ENCODE measurements around the gene TTC7B. TPM values are rescaled to one million over a fixed set of nuclear protein-coding genes. Genes with fewer than 3 reads are reported as not detected.

The TTC7B gene
- total and polyA plus RNA-seq, 2 of the 8 experiments (the other 6 are each of a cell fraction or from before 2014, with no cell fraction given), result 23.7 to 34.0 TPM

DNA sequence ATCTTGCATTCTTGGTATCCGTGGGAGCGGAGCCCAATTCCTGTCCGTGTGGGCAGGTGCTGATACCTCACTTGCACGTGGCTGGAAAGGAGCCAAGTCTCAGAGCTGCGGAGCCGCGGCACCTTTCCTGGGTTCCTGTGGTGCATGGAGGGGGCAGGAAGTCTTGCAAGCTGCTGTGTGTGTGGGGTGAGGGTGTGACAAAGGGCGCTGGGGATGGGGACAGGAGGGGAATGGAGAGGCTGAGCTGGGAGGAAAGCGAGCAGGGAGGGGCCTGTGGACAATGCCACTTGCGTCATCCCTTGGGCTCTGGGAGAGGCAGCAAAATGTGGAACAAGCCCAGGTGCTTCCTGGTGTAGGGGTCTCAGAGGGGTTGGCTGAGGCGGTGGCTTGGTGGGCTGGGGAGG, 332.7 kb downstream of the TTC7B start:
- H3K27ac ChIP-seq (ENCODE audit: low read depth, low read length), result no peak overlapping the region
- H2BK5ac ChIP-seq (ENCODE audit: low read depth, low read length), result no peak overlapping the region
- no peaks in the 10 kb centered on the region for H3K27me3 ChIP-seq (replicated peaks in 1 of 4; ENCODE audit: control insufficient read depth in 3 of 4, extremely low read depth in 1 of 4, insufficient read depth in 3 of 4, low read length in 3 of 4)
- DNase-seq (ENCODE audit: low read depth in 1 of 2, low spot score in 2 of 2), result no peak
- 89% methylated on average over 9 of the region's 11 CpGs; no CpG with 5 or more reads in 1 of the 2 experiments for WGBS, 2 experiments (ENCODE audit: extremely low coverage in 1 of 2, insufficient coverage in 1 of 2, insufficient read length in 1 of 2, insufficient replicate concordance in 2 of 2, low coverage in 1 of 2, low lambda C conversion rate in 2 of 2, missing lambda C conversion rate in 1 of 2)
- H3K4me2 ChIP-seq (ENCODE audit: insufficient read depth in 1 of 2, low read depth in 2 of 2, low read length in 2 of 2), result no peak overlapping the region
- H2BK20ac ChIP-seq (ENCODE audit: low read length), result no peak overlapping the region
- CTCF ChIA-PET (ENCODE audit: partially characterized antibody), result interaction anchor here (1.1 to 1.4 kb wide), 2 partner anchors 30 to 82 kb away, joined by 3 to 4 read pairs; no protein-coding TSS in a partner anchor
- TF ChIP-seq KDM1A (IDR thresholded peaks at IDR 0.05; ENCODE audit: borderline replicate concordance, low read length), result no peak
- H3K14ac ChIP-seq (ENCODE audit: insufficient read length), result no peak overlapping the region
- no peak for FAIRE-seq
- H2BK15ac ChIP-seq (ENCODE audit: low read length), result no peak overlapping the region
- H3K18ac ChIP-seq (ENCODE audit: extremely low read depth, low read length), result 0 out of 2 replicates have a peak overlapping the region, but pooled peaks have one; percentile 7
- POLR2A ChIA-PET (ENCODE audit: partially characterized antibody), result interaction anchor here (0.6 to 1.1 kb wide), 3 partner anchors 41 to 132 kb away, joined by 3 to 5 read pairs (median 3); partner anchors contain the start of gene CALM1
- H3K23me2 ChIP-seq (ENCODE audit: low read depth, low read length), result peaks cover 4% of the 10 kb centered on the region; the same call in 1 of the 2 replicates
- no peak overlapping the region for H4K5ac ChIP-seq (ENCODE audit: insufficient read length, low read depth, low read length)
- H3K4me3 ChIP-seq (ENCODE audit: extremely low read depth in 1 of 4, insufficient read depth in 2 of 4, low read depth in 3 of 4, low read length in 4 of 4), result no peak overlapping the region
- H2BK12ac ChIP-seq (ENCODE audit: low read depth, low read length), result no peak overlapping the region
- H3K36me3 ChIP-seq (ENCODE audit: control insufficient read depth in 2 of 4, insufficient read depth in 4 of 4, low read length in 3 of 4), result no peaks in the 10 kb centered on the region
- no peak overlapping the region for H3K9ac ChIP-seq (replicated peaks in 1 of 4; ENCODE audit: extremely low read depth in 1 of 4, low read depth in 3 of 4, low read length in 3 of 4)
- no peak overlapping the region for H2AK5ac ChIP-seq (ENCODE audit: low read depth, low read length)
- H2AFZ ChIP-seq (ENCODE audit: low read length), result 0 out of 2 replicates have a peak overlapping the region, but pooled peaks have one; percentile 38
- peak overlapping the region; percentile 23; the same call in 1 of the 2 replicates for H4K8ac ChIP-seq (ENCODE audit: extremely low read depth, insufficient read depth, low read length)
- no peaks in the 10 kb centered on the region for H3K9me3 ChIP-seq (ENCODE audit: insufficient read depth in 2 of 2, low read depth in 1 of 2, low read length in 1 of 2)
- H3K4ac ChIP-seq (replicated peaks; ENCODE audit: insufficient read length, low read depth, low read length), result no peak overlapping the region
- H4K20me1 ChIP-seq (replicated peaks in 1 of 2; ENCODE audit: control insufficient read depth in 1 of 2, insufficient read depth in 2 of 2, low read length in 2 of 2), result no peaks in the 10 kb centered on the region
- no peak overlapping the region for H3K23ac ChIP-seq (ENCODE audit: insufficient read length)
- H3K4me1 ChIP-seq (replicated peaks in 1 of 4; ENCODE audit: control insufficient read depth in 3 of 4, insufficient read depth in 4 of 4, low read length in 3 of 4), result peaks cover 0 to 2% (median 0%) of the 10 kb centered on the region in 4 experiments; a peak in 2 of 7 replicates
- H4K91ac ChIP-seq (replicated peaks; ENCODE audit: insufficient read length, low read length), result peak overlapping the region; percentile 10
- H3K79me1 ChIP-seq (ENCODE audit: low read depth, low read length), result no peaks in the 10 kb centered on the region
- no peak overlapping the region for H2BK120ac ChIP-seq (replicated peaks; ENCODE audit: low read depth, low read length)
- H3K56ac ChIP-seq (replicated peaks; ENCODE audit: insufficient read length, low read depth, low read length), result no peak overlapping the region
- H3K79me2 ChIP-seq (ENCODE audit: control insufficient read depth in 1 of 2, insufficient read depth in 2 of 2, low read length in 2 of 2), result no peaks in the 10 kb centered on the region
